ENCODE measurements around the gene SULT1C3.
A peak's percentile ranks its signal among the peaks of the same experiment; 100 is the strongest.

SULT1C3 gene

DNA sequence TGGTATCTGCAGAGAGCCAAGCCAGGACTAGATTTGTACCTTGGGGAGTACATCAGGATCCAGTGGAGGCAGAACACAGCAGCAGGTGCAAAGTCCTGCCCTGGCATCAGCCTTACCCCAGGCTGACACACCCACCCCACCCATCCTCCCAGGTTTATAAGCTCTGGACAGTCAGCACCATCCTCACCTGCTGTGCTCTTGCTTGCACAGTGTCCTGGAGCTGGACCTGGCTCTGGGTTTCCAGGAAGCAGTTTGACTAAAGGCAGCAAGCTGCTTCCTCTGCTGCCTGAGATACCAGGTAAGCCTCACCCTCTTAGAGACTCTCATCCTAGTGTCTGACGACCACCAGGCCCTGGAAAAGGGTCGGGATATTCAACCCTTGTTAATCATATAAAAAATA is at the start of gene SULT1C3:
Gene SULT1C3, plus strand, starts transcription at position 183 of the 400 bp plus-strand sequence. CDS start 7,227 bp downstream, outside the sequence.
- DNase-seq = no peak

DNA sequence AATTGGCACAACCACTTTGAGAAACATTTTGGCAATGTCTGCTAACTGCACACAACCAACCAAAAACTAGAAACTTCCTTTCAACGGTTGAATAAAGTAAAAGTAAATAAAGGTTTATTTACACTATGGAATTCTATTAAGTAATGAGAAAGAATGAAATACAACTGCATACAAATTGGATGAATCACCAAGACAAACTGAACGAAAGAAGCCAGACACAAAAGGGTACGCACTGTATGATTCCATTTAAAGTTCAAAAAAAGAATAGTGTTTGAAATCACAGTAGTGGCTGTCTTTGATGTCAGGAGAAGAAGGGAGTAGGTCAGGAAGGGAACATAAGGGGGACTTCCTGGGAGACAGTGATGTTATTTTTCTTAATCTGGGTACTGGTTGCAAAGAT is 46.5 kb upstream of the SULT1C3 start:
- DNase-seq = no peak

DNA sequence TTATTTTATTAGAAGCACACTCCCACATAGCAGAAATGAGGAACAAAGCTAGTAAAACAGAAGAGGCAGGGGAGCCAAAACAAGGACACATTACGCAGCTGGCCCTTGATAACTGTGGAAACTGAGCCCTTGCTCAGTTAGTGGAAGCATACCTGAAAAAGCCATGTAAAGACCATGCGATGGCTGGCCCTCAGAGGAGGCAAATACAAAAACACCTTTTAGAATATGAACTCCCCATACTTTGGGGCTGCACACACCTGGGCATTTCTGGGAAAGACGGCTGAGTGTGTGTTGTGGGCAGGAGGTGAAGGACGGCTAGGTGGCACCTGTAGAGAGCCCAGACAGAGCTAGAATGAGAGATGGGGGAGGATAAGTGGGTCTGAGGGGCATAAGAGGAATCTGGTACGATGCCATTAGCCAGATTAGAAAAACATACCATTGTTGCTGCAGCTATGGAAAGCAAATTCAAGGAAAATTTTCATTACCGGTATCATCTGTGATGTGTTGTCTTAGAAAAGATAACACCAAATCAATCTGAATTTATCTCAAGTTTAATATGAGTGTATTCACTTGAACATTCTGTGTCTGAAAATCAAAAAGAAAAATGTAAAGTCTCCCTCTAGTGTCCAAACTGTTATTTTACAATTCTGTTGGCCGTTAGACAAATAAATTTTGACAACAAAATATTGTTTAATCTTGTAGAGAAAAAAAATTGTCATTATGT is 45.2 kb upstream of the SULT1C3 start:
- peak; percentile 24 for DNase-seq

DNA sequence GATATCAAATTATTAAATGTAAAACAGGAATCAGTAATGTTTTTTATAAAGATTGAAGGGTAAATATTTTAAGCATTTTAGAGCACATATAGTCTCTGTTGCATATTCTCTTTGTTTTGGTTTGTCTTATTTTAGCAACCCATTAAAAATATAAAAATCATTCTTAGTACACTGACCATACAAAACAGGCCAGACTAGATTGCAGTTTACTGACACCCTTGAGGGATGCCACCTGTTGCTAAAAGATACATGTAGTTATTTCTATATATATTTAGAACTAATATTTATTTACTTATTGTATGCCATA is 44.7 kb upstream of the SULT1C3 start:
- DNase-seq = no peak

- no peak for DNase-seq
Observed at GRCh38 chr2:108199726-108200125, 40.0 kb upstream of the SULT1C3 start.

DNA sequence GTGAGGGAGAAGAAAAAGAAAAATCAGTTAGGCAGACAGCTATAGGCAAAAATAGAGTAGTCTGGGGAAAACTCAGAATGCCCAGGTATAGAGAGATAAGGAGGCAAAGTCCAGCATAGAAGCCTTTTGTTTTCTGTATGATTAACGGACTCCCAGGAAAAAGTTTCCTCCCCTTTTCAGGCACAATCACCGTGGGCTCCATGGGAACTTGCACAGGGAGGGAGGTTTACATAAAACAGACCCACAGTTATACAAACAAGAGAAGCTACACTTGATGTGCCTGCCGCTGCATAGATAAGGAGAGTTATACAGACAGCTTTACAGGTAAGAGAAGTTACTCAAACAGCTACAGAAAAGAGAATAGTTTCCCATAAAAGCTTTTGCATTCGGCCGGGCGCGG is 39.2 kb upstream of the SULT1C3 start:
- DNase-seq = no peak

DNA sequence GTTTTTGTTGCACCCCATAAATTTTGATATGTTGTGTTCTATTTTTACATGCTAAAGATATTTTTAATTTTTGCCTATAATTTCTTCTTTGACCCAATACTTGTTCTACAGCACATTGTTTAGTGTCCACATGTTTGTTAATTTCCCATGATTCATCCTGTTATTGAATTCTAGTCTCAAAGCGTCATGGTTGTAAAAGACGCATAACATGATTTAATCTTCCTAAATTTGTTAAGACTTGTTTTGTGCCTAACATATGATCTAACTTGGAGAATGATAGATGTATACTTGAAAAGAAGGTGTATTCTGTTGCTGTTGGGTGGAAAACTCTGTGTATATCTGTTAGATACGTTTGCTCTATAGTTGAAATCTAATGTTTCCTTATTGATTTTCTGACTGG is 27.1 kb upstream of the SULT1C3 start:
- no peak for DNase-seq

- DNase-seq = peak; percentile 43
Observed at GRCh38 chr2:108215794-108216211, 24.0 kb upstream of the SULT1C3 start.

DNA sequence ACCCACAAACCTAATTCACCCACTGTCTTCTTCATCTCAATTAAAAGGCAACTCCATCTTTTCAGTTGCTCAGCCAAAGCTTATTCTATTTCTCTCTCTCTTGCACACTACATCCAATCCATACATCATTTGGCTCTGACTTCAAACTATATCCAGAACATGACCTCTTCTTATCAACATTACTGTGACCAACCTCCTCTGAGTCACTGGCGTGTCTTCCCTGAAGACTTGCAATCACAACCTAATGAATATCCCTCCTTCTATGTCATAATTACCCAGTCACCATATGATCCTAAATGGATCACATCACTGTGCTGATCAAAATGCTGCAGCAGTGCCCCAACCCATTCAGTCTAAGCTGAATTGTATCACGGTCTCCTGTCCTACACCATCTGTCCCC is 22.6 kb upstream of the SULT1C3 start:
- DNase-seq = no peak

- no peak for DNase-seq
Observed at GRCh38 chr2:108219688-108220087, 20.1 kb upstream of the SULT1C3 start.

GRCh38 chr2:108220191-108220590 is 19.6 kb upstream of the SULT1C3 start:
- DNase-seq = no peak

GRCh38 chr2:108220942-108221541 is 18.7 kb upstream of the SULT1C3 start:
- DNase-seq = no peak

GRCh38 chr2:108222261-108222660 is 17.5 kb upstream of the SULT1C3 start:
- DNase-seq = no peak

- no peak for DNase-seq
Observed at GRCh38 chr2:108223573-108223972, 16.2 kb upstream of the SULT1C3 start.

DNA sequence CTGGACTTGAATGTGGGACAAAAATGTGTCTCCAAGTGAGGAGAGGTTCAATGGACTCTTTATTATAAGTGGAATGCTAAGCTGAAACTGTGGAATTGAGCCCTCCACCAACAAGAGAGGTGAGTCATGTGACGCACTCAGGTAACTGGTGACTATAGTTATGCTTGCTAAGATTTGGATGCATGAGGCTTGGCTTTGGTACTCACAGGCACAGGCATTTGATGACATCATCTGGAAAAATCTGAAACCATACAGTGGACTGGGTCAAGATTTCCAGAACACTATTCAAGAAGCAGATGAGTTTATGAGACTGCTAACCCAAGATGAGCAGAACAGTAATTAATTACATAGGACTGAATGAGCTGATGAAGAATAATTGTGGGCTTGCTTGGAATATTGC is 15.7 kb upstream of the SULT1C3 start:
- no peak for DNase-seq

DNA sequence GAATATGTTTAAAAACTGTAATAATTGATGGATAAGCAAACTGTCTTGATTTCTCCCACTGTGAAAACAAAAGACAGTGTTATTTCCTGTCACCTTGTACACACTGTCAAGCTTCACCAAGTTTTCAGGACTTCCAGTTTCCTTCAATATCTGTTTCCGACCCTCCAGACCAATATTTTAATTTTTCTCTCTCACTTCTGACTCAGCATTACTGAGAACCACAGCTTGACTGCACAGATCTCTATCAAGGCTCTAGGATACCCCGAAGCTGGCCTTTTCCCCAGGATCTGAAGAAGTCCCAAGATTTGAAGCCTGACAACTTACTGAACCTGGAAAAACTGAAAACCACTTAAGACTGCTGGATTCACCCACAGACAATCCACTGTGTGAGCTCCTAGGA is 13.2 kb upstream of the SULT1C3 start:
- DNase-seq = peak; percentile 7

GRCh38 chr2:108228006-108228405 is 11.8 kb upstream of the SULT1C3 start:
- DNase-seq = no peak

DNA sequence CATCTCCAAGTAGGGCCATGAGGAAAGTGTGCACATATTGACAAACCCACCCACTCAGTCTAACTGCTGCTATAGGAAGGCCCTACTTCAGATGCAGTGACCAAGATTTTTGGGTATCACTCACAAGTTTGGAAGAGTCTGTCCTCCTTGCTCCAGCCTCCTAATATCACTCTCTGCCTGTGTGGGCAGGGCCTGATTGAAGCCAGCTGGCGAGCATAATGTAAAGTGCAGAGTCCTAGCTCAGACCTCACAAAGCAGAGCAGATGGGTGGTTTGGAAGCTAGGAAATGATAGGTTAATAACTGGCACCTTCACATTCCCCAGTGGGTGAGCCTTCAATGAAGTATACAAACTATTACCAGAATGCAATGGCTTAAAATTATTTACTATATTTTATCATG is 11.2 kb upstream of the SULT1C3 start:
- no peak for DNase-seq

DNA sequence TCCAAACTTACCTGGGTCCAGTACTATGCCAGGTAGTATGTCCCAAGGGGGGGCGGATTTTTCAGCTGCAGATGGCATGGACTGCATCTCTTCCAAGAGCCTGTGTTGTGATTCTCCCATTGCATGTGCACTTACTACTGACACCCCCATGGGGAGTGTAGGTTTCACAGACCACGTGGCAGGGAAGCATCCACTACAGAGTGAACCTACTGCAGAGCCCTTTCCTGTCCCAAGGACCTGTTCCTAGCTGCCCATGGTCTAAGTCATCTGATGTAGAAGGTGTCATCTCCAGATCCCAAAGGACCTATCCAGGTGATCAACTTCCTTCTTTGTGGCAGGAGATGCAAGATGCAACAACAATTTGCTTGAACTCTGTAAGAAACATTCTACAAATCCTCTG is 9.9 kb upstream of the SULT1C3 start:
- no peak for DNase-seq

GRCh38 chr2:108235577-108235976 is 4.2 kb upstream of the SULT1C3 start:
- DNase-seq = no peak

- no peak for DNase-seq
Observed at GRCh38 chr2:108236676-108237335, 3.0 kb upstream of the SULT1C3 start.

- no peak for DNase-seq
Observed at GRCh38 chr2:108240966-108241365, 1.2 kb downstream of the SULT1C3 start.

DNA sequence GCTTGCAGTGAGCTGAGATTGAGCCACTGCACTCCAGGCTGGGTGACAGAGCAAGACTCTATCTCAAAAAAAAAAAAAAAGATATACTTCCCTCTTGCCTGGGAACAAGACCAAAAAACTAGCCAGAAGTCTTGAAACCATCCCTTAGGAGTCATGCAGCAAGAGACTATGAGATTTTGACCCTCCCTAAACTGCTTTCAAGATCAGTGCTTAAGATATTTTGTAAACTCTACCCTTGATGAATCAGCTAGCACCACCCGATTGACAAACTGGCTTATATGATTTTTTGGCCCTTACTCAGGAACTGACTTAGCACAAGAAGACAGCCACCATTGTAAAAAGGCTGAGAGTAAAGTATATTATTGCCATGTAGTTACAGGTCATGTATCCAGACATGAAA is 3.8 kb downstream of the SULT1C3 start:
- DNase-seq = no peak

GRCh38 chr2:108244667-108245414 is 5.1 kb downstream of the SULT1C3 start:
- DNase-seq = no peak
